SK-N-SH (cell line): ENCODE data around the gene IRAK2. TPM values are rescaled to one million over a fixed set of nuclear protein-coding genes. Genes with fewer than 3 reads are reported as not detected.

ENCODE experiments used
- CTCF ChIA-PET: fragments of 300-600, 350-600 bp; formaldehyde crosslinking; extraction: SDS; loops from one replicate; lab custom pipeline; 2021; lab: Yijun Ruan, JAX
- POLR2A ChIA-PET: fragments of 350-600 bp; sonication (Branson Sonifier 250); formaldehyde crosslinking; extraction: SDS; loops from one replicate; lab custom pipeline; 2020; ENCODE audit warnings: antibody characterized with exemption, inconsistent platforms; lab: Yijun Ruan, JAX
- DNase-seq: peaks from one replicate; pipeline ENCODE4 v3.0.0; 2012
- H2AFZ ChIP-seq: fragments of 200-600 bp; sonication (generic); 2 replicates; pipeline ENCODE4 v1.8.1; 2016; ENCODE audit warnings: antibody characterized with exemption, mild to moderate bottlenecking, low read depth
- H3F3A ChIP-seq: fragments of 200-600 bp; sonication (generic); replicated peaks from 2 replicates; pipeline ENCODE3; 2016; ENCODE audit warnings: antibody characterized with exemption, mild to moderate bottlenecking; ENCODE audit not compliant: insufficient read depth
- H3K27ac ChIP-seq, 2 experiments: fragments of 200-500 bp in 1 of 2; fragments of 200-600 bp in 1 of 2; sonication (Bioruptor generic) in 1 of 2; sonication (generic), shearing (Covaris generic) in 1 of 2; 2 replicates each; pipeline versions ENCODE4 v1.5.1 to v1.6.1; 2014 to 2016; ENCODE audit warnings: low read depth in 2 of 2, inconsistent platforms in 1 of 2, low read length in 1 of 2, mild to moderate bottlenecking in 1 of 2, mixed read lengths in 1 of 2
- H3K27me3 ChIP-seq: fragments of 200-600 bp; sonication (generic), shearing (Covaris generic); 2 replicates; pipeline ENCODE4 v1.6.1; 2016; ENCODE audit warnings: mixed run types; ENCODE audit not compliant: insufficient read depth
- H3K36me3 ChIP-seq, 2 experiments: fragments of 200-500 bp in 1 of 2; fragments of 200-600 bp in 1 of 2; sonication (Bioruptor generic) in 1 of 2; sonication (generic) in 1 of 2; replicated peaks in 1 of 2; 2 replicates each; pipeline versions ENCODE3 to v1.5.1; 2014 to 2016; ENCODE audit warnings: low read length in 1 of 2, mild to moderate bottlenecking in 1 of 2; ENCODE audit not compliant: insufficient read depth in 2 of 2, control insufficient read depth in 1 of 2
- H3K4me1 ChIP-seq, 2 experiments: fragments of 200-500 bp in 1 of 2; fragments of 200-600 bp in 1 of 2; sonication (Bioruptor generic) in 1 of 2; sonication (generic), shearing (Covaris generic) in 1 of 2; 2 replicates each; pipeline versions ENCODE4 v1.5.1 to v1.6.1; 2014 to 2016; ENCODE audit warnings: low read depth in 1 of 2, low read length in 1 of 2, mixed run types in 1 of 2; ENCODE audit not compliant: insufficient read depth in 2 of 2, control insufficient read depth in 1 of 2
- H3K4me2 ChIP-seq: fragments of 200-600 bp; sonication (generic), shearing (Covaris generic); 2 replicates; pipeline ENCODE4 v1.6.1; 2017; ENCODE audit warnings: mixed run types
- H3K4me3 ChIP-seq, 2 experiments: fragments of 200-500 bp in 1 of 2; fragments of 200-600 bp in 1 of 2; sonication (Bioruptor generic) in 1 of 2; sonication (generic), shearing (Covaris generic) in 1 of 2; 2 replicates each; pipeline versions ENCODE4 v1.5.1 to v1.8.1; 2014 to 2016; ENCODE audit warnings: low read depth in 2 of 2, inconsistent platforms in 1 of 2, low read length in 1 of 2, mild to moderate bottlenecking in 1 of 2, mixed read lengths in 1 of 2, moderate library complexity in 1 of 2
- H3K79me2 ChIP-seq: fragments of 200-600 bp; sonication (generic); 2 replicates; pipeline ENCODE4 v1.8.1; 2017; ENCODE audit warnings: mild to moderate bottlenecking; ENCODE audit not compliant: insufficient read depth
- H3K9ac ChIP-seq: fragments of 200-600 bp; sonication (generic); 2 replicates; pipeline ENCODE4 v1.6.1; 2017; ENCODE audit warnings: mixed run types
- H3K9me2 ChIP-seq: fragments of 200-600 bp; sonication (generic); 2 replicates; pipeline ENCODE4 v1.6.1; 2017; ENCODE audit warnings: mixed run types
- H3K9me3 ChIP-seq: fragments of 200-600 bp; sonication (generic); 2 replicates; pipeline ENCODE4 v1.6.1; 2017; ENCODE audit warnings: mixed run types, mild to moderate bottlenecking, moderate library complexity
- H4K20me1 ChIP-seq: fragments of 200-600 bp; sonication (generic); 2 replicates; pipeline ENCODE4 v1.6.1; 2017; ENCODE audit warnings: mild to moderate bottlenecking, mixed run types; ENCODE audit not compliant: insufficient read depth
- ELF1 ChIP-seq: IDR thresholded peaks from 2 replicates; pipeline ENCODE4 v1.4.0; 2012
- FOXJ3 ChIP-seq: sonication (generic); formaldehyde crosslinking; IDR thresholded peaks from 2 replicates; pipeline ENCODE4 v1.5.1; 2020; ENCODE audit warnings: mild to moderate bottlenecking, missing genetic modification reagents
- GATA2 ChIP-seq: sonication (generic); formaldehyde crosslinking; IDR thresholded peaks from 2 replicates; pipeline ENCODE4 v1.5.0; 2020; ENCODE audit warnings: mild to moderate bottlenecking, missing genetic modification reagents
- JUND ChIP-seq: IDR thresholded peaks from 2 replicates; pipeline ENCODE4 v1.4.0; 2012
- MEF2A ChIP-seq: IDR thresholded peaks from 2 replicates; pipeline ENCODE4 v1.4.0; 2012; ENCODE audit warnings: low read depth, borderline replicate concordance
- NFIC ChIP-seq: IDR thresholded peaks from 2 replicates; pipeline ENCODE4 v1.4.0; 2012; ENCODE audit warnings: borderline replicate concordance
- PBX3 ChIP-seq: IDR thresholded peaks from 2 replicates; pipeline ENCODE4; 2012
- RAD21 ChIP-seq: IDR thresholded peaks from 2 replicates; pipeline ENCODE4 v1.6.1; 2012; ENCODE audit warnings: mild to moderate bottlenecking, low read length
- RCOR1 ChIP-seq: fragments of 150-350 bp; IDR thresholded peaks from 2 replicates; pipeline ENCODE4 v1.6.1; 2017; ENCODE audit warnings: antibody characterized with exemption, low read length
- SIN3A ChIP-seq: IDR thresholded peaks from 2 replicates; pipeline ENCODE4 v1.6.1; 2012; ENCODE audit warnings: low read depth, mild to moderate bottlenecking, low read length, moderate library complexity, borderline replicate concordance
- TCF12 ChIP-seq: IDR thresholded peaks from 2 replicates; pipeline ENCODE4 v1.4.0; 2012
- TEAD4 ChIP-seq: IDR thresholded peaks from 2 replicates; pipeline ENCODE4 v1.4.0; 2012; ENCODE audit warnings: mild to moderate bottlenecking, borderline replicate concordance; ENCODE audit not compliant: insufficient read depth
- YY1 ChIP-seq: IDR thresholded peaks from 2 replicates; pipeline ENCODE4 v1.4.0; 2012; ENCODE audit warnings: low read depth, mild to moderate bottlenecking
- ZBTB33 ChIP-seq: IDR thresholded peaks from 2 replicates; pipeline ENCODE4 v1.4.0; 2012; ENCODE audit warnings: low read depth, borderline replicate concordance
- WGBS: methylation state at CpG from one replicate; pipeline ENCODE4 v1.1.6; 2017; ENCODE audit warnings: low lambda C conversion rate; 5-methylcytosine and 5-hydroxymethylcytosine counted together
- polyA plus RNA-seq, 3 experiments: library from polyadenylated mRNA; depleted of rRNA; stranded (reverse); fragments of >200 nt; gene quantifications; 2 replicates each; pipeline ENCODE4 v1.2.3, GENCODE V29; 2012
- TF ChIP-seq, protein P1 (sequence below): fragments of 200-600 bp; sonication (generic); IDR thresholded peaks from 2 replicates; pipeline ENCODE4 v1.6.1; 2017; ENCODE audit warnings: antibody characterized with exemption, mild to moderate bottlenecking, moderate library complexity

Gene IRAK2
- polyA plus RNA-seq, 1 of the 3 experiments (the other 2 are of a cell fraction), result 7.7 TPM

DNA sequence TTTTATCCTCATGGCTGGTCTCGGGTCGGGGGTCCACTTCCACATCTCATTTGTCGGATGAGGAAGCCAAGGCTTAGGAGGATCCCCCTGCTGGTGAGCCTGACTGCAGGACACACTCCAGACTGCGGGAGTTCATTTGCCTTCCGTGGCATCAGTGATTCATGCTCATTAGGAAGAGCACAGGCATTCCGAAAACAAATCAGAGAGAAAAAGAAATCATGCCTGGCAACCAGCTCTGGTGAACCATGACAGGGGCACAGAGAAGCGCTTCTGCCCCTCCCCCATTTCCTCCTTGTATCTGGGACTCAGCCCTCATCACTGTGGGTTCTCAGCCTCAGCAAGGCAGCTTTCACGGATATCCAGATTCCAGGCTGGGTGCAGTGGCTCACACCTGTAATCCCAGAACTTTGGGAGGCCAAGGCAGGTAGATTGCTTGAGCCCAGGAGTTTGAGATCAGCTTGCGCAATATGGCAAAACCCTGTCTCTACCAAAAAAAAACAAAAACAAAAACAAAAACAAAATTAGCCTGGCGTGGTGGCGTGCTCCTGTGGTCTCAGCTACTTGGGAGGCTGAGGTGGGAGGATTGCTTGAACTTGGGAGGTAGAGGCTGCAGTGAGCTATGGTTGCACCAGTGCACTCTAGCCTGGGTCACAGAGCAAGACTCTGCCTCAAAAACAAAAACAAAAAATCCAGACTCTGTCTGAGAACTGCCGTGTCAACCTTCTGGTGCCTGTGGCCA, 28.4 kb downstream of the IRAK2 start (continued):
- TF ChIP-seq, protein P1, sequence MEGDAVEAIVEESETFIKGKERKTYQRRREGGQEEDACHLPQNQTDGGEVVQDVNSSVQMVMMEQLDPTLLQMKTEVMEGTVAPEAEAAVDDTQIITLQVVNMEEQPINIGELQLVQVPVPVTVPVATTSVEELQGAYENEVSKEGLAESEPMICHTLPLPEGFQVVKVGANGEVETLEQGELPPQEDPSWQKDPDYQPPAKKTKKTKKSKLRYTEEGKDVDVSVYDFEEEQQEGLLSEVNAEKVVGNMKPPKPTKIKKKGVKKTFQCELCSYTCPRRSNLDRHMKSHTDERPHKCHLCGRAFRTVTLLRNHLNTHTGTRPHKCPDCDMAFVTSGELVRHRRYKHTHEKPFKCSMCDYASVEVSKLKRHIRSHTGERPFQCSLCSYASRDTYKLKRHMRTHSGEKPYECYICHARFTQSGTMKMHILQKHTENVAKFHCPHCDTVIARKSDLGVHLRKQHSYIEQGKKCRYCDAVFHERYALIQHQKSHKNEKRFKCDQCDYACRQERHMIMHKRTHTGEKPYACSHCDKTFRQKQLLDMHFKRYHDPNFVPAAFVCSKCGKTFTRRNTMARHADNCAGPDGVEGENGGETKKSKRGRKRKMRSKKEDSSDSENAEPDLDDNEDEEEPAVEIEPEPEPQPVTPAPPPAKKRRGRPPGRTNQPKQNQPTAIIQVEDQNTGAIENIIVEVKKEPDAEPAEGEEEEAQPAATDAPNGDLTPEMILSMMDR, result peak; percentile 85
- peak; percentile 36; the same call in 1 of the 2 replicates for TF ChIP-seq SIN3A
- no peak for TF ChIP-seq ELF1
- no peak for TF ChIP-seq FOXJ3 (CRISPR knock-in tag)
- peak; percentile 71 for TF ChIP-seq NFIC
- peak; percentile 49 for TF ChIP-seq JUND
- TF ChIP-seq MEF2A, result no peak
- TF ChIP-seq PBX3, result peak; percentile 72

DNA sequence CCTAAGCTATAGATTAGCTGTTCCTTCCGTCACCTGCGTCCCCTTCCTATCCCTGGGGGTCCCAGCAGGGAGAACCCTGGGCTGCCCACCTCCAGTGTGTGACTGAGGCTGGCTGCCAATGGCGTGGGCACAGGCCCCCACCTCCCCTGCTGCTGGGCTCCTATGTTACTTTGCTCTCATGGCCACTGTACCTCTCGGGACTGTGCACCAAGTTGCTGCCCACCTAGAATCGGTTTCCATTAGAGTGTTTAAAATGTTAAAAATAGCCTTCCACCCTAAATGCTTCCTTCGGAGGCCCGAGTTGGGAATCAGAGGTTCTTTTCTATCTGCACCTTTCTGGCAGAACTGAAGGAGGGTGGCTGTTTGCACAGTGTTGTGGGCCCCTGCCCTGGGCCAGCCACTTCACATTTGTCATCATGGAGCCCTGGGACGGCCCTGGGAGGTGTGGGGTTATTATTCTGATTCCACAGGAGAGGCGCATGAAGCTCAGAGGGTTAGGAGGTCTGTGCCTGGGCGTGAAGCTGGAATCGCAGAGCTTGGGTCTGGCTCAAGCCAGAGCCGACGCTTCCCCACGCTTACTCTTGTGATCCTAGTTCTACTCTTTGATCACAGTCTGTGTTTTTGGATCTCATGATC, 29.1 kb downstream of the IRAK2 start:
- Histone ChIP-seq H2AFZ (no peak overlapping the region), H3K36me3 (no peaks in the 10 kb centered on the region), H4K20me1 (no peaks in the 10 kb centered on the region), H3K27me3 (no peaks in the 10 kb centered on the region), H3K4me1 (peaks cover 14 to 75% of the 10 kb centered on the region in 2 experiments), H3K27ac (peak overlapping the region in 1 of 2 experiments; percentile 99; a peak in 3 of 4 replicates), H3K4me2 (peak overlapping the region; percentile 74), H3K79me2 (peaks cover 39% of the 10 kb centered on the region), H3F3A (peaks cover 58% of the 10 kb centered on the region), H3K9me3 (no peaks in the 10 kb centered on the region), H3K4me3 (no peak overlapping the region), H3K9ac (peak overlapping the region; percentile 61), H3K9me2 (no peaks in the 10 kb centered on the region)
- ChIA-PET CTCF (interaction anchor here (1.2 to 1.6 kb wide), 2 partner anchors 9 to 12 kb away, joined by 3 read pairs; no protein-coding TSS in a partner anchor), POLR2A (no interaction called here)
- no peak for DNase-seq
- WGBS, result 92% methylated on average over 13 of the region's 14 CpGs
- no peak for TF ChIP-seq YY1
- TF ChIP-seq JUND, result no peak
- TF ChIP-seq PBX3, result no peak
- TF ChIP-seq RAD21, result no peak
- no peak for TF ChIP-seq TCF12
- no peak for TF ChIP-seq ZBTB33
- TF ChIP-seq GATA2 (CRISPR knock-in tag), result no peak
- TF ChIP-seq TEAD4, result no peak
- TF ChIP-seq RCOR1, result no peak
